Measurements from ENCODE around the gene ACAP3. TPM values are rescaled to one million over a fixed set of nuclear protein-coding genes. Genes with fewer than 3 reads are reported as not detected.
A peak's percentile ranks its signal among the peaks of the same experiment; 100 is the strongest.

ACAP3 gene
- total and polyA plus RNA-seq, 10 of the 15 experiments (the other 5 are each of a cell fraction or from before 2014, with no cell fraction given), result 0.05 to 34.2 (median 7.1) TPM

- ChIA-PET POLR2A (interaction anchor here (1.0 to 1.2 kb wide), 2 partner anchors 41 to 169 kb away, joined by 4 read pairs; no protein-coding TSS in a partner anchor), CTCF (interaction anchor here (0.6 to 2.7 kb wide), 18 partner anchors 11 to 386 kb away, joined by 3 to 57 read pairs (median 3); no protein-coding TSS in a partner anchor), RAD21 (ENCODE audit: unreplicated experiment) (interaction anchor here (0.7 to 3.1 kb wide), 14 partner anchors 13 to 309 kb away, joined by 3 to 63 read pairs (median 4); partner anchors contain the start of genes C1orf159 and TNFRSF18), SMC1A (ENCODE audit: uncharacterized antibody, unreplicated experiment) (interaction anchor here (1.0 to 2.8 kb wide), 8 partner anchors 9 to 307 kb away, joined by 3 to 23 read pairs (median 4); no protein-coding TSS in a partner anchor)
- intact Hi-C loops (cut with micrococcal nuclease; ENCODE audit: unreplicated experiment) (loop anchor here (2.0 kb wide), 3 partner anchors 169 to 307 kb away; no protein-coding TSS in a partner anchor), in situ Hi-C loops (cut with MboI) (no loop called here)
- BruUV-seq (replicated peaks), result no TSS peak
- FAIRE-seq (no peak), ATAC-seq (peak; percentile 96), DNase-seq (ENCODE audit: low read depth, low spot score) (no peak)
- TF ChIP-seq CTCF (IDR thresholded peaks at IDR 0.05 in 2 of 3, conservative IDR thresholded peaks at IDR 0.05 in 1 of 3; ENCODE audit: control insufficient read depth in 2 of 3, extremely low read depth in 1 of 3, insufficient read depth in 1 of 3, low read depth in 3 of 3, low read length in 3 of 3), result peak; percentile 78 to 85 (median 79)
- 0 out of 2 replicates have a peak, but pooled peaks have one; percentile 42 for TF ChIP-seq POLR2AphosphoS2 (IDR thresholded peaks at IDR 0.05; ENCODE audit: low read depth, low read length)
- 0 out of 2 replicates have a peak, but pooled peaks have one; percentile 52 for TF ChIP-seq SMARCA5 (IDR thresholded peaks at IDR 0.05)
- TF ChIP-seq CBX3 (IDR thresholded peaks at IDR 0.05; ENCODE audit: borderline replicate concordance, low read depth), result no peak
- peak; percentile 79 for TF ChIP-seq SMC3 (IDR thresholded peaks at IDR 0.05; ENCODE audit: borderline replicate concordance, low read length)
- TF ChIP-seq MTA3 (IDR thresholded peaks at IDR 0.05; ENCODE audit: borderline replicate concordance, low read length), result no peak
- TF ChIP-seq TCF12 (IDR thresholded peaks at IDR 0.05; ENCODE audit: low read depth, low read length), result 0 out of 2 replicates have a peak, but pooled peaks have one; percentile 55
- no peak for TF ChIP-seq STAT3 (IDR thresholded peaks at IDR 0.05; ENCODE audit: low read depth, low read length)
- TF ChIP-seq BHLHE40 (IDR thresholded peaks at IDR 0.05; ENCODE audit: borderline replicate concordance in 1 of 2, low read depth in 2 of 2, low read length in 1 of 2), result peak in 1 of 2 experiments; percentile 38; a peak in 1 of 4 replicates
- TF ChIP-seq LARP7 (IDR thresholded peaks at IDR 0.05), result 0 out of 2 replicates have a peak, but pooled peaks have one; percentile 43
- TF ChIP-seq PML (IDR thresholded peaks at IDR 0.05; ENCODE audit: low read length), result no peak
- TF ChIP-seq YY1 (IDR thresholded peaks at IDR 0.05; ENCODE audit: low read depth, low read length), result 0 out of 2 replicates have a peak, but pooled peaks have one; percentile 21
- peak; percentile 62 for TF ChIP-seq RAD21 (IDR thresholded peaks at IDR 0.05; ENCODE audit: insufficient read depth, low read depth, low read length)
- TF ChIP-seq TCF3 (IDR thresholded peaks at IDR 0.05; ENCODE audit: borderline replicate concordance, insufficient read depth, low read depth, low read length), result 0 out of 2 replicates have a peak, but pooled peaks have one; percentile 49
- peak; percentile 60 for TF ChIP-seq POLR2A (IDR thresholded peaks at IDR 0.05; ENCODE audit: low read depth, low read length)
- no peak overlapping the region for H3K9ac ChIP-seq (ENCODE audit: control insufficient read depth, insufficient read depth, low read length)
- H3K4me3 ChIP-seq, result no peak overlapping the region
- no peak overlapping the region for H3K27ac ChIP-seq (ENCODE audit: control insufficient read depth, insufficient read depth)
- no peak overlapping the region for H3K4me2 ChIP-seq (ENCODE audit: control insufficient read depth, insufficient read depth)
- H3K27me3 ChIP-seq (replicated peaks in 1 of 2; ENCODE audit: control insufficient read depth in 2 of 2, insufficient read depth in 2 of 2, low read length in 1 of 2), result no peaks in the 10 kb centered on the region
- no peaks in the 10 kb centered on the region for H3K79me2 ChIP-seq (ENCODE audit: control insufficient read depth, insufficient read depth, low read length)
- no peaks in the 10 kb centered on the region for H3K36me3 ChIP-seq (ENCODE audit: control insufficient read depth in 2 of 2, insufficient read depth in 2 of 2, low read length in 1 of 2)
- H3K4me1 ChIP-seq (ENCODE audit: control insufficient read depth, insufficient read depth, low read length), result no peaks in the 10 kb centered on the region
- no peaks in the 10 kb centered on the region for H4K20me1 ChIP-seq (ENCODE audit: control insufficient read depth, insufficient read depth)
- H2AFZ ChIP-seq (ENCODE audit: control insufficient read depth, low read depth, low read length), result no peak overlapping the region
- 35% methylated on average over 45 of the region's 45 CpGs for WGBS (ENCODE audit: insufficient coverage, insufficient replicate concordance, low lambda C conversion rate, missing lambda C conversion rate)
- no peaks in the 10 kb centered on the region for H3K9me3 ChIP-seq (replicated peaks; ENCODE audit: control insufficient read depth, insufficient read depth, low read length)
Measured at GRCh38 chr1:1291548-1292441, 15.9 kb downstream of the ACAP3 start.
